ENCODE results near the gene POU6F2.

The POU6F2 gene

GRCh38 chr7:39099146-39099545, 121.4 kb downstream of the POU6F2 start:
- FAIRE-seq (no peak), DNase-seq (ENCODE audit: extremely low spot score, insufficient read length, low read depth) (no peak)

GRCh38 chr7:39100270-39100669, 122.6 kb downstream of the POU6F2 start:
- no peak for FAIRE-seq

GRCh38 chr7:39102234-39102633, 124.5 kb downstream of the POU6F2 start:
- DNase-seq (ENCODE audit: extremely low spot score, insufficient read length, low read depth) (no peak), FAIRE-seq (no peak)

More at GRCh38 chr7:39100270-39100669, 122.6 kb downstream of the POU6F2 start:
- DNase-seq (ENCODE audit: extremely low spot score, insufficient read length, low read depth): no peak

- FAIRE-seq (no peak), DNase-seq (ENCODE audit: extremely low spot score, insufficient read length, low read depth) (no peak)
These were observed 128.0 kb downstream of the POU6F2 start for GRCh38 chr7:39105720-39106119.

GRCh38 chr7:39125846-39126245, 148.1 kb downstream of the POU6F2 start:
- DNase-seq (ENCODE audit: extremely low spot score, insufficient read length, low read depth) (no peak), FAIRE-seq (no peak)

GRCh38 chr7:39127058-39127457, 149.3 kb downstream of the POU6F2 start:
- no peak for FAIRE-seq
- no peak for DNase-seq (ENCODE audit: extremely low spot score, insufficient read length, low read depth)

- DNase-seq (ENCODE audit: extremely low spot score, insufficient read length, low read depth) (no peak), FAIRE-seq (no peak)
These were observed 150.7 kb downstream of the POU6F2 start for GRCh38 chr7:39128287-39128843.

GRCh38 chr7:39130274-39130673, 152.6 kb downstream of the POU6F2 start:
- FAIRE-seq (no peak), DNase-seq (ENCODE audit: extremely low spot score, insufficient read length, low read depth) (no peak)

- FAIRE-seq: no peak
- no peak for DNase-seq (ENCODE audit: extremely low spot score, insufficient read length, low read depth)
These were observed 153.3 kb downstream of the POU6F2 start for GRCh38 chr7:39130857-39131526.

- FAIRE-seq (no peak), DNase-seq (ENCODE audit: extremely low spot score, insufficient read length, low read depth) (no peak)
These were observed 154.6 kb downstream of the POU6F2 start for GRCh38 chr7:39132306-39132705.

- no peak for DNase-seq (ENCODE audit: extremely low spot score, insufficient read length, low read depth)
- FAIRE-seq: no peak
These were observed 155.4 kb downstream of the POU6F2 start for GRCh38 chr7:39133088-39133487.

GRCh38 chr7:39137480-39137879, 159.8 kb downstream of the POU6F2 start:
- DNase-seq (ENCODE audit: extremely low spot score, insufficient read length, low read depth): no peak
- FAIRE-seq: no peak

GRCh38 chr7:39142750-39143149, 165.0 kb downstream of the POU6F2 start:
- DNase-seq (ENCODE audit: extremely low spot score, insufficient read length, low read depth): no peak
- FAIRE-seq: no peak

GRCh38 chr7:39144420-39144819, 166.7 kb downstream of the POU6F2 start:
- no peak for FAIRE-seq
- DNase-seq (ENCODE audit: extremely low spot score, insufficient read length, low read depth): no peak

- DNase-seq (ENCODE audit: extremely low spot score, insufficient read length, low read depth): no peak
These were observed 167.6 kb downstream of the POU6F2 start for GRCh38 chr7:39145283-39145682.

GRCh38 chr7:39145935-39146334, 168.2 kb downstream of the POU6F2 start:
- no peak for FAIRE-seq
- DNase-seq (ENCODE audit: extremely low spot score, insufficient read length, low read depth): no peak

More at GRCh38 chr7:39145283-39145682, 167.6 kb downstream of the POU6F2 start:
- no peak for FAIRE-seq

GRCh38 chr7:39152701-39153100, 175.0 kb downstream of the POU6F2 start:
- DNase-seq (ENCODE audit: extremely low spot score, insufficient read length, low read depth): no peak
- no peak for FAIRE-seq

GRCh38 chr7:39153113-39153512, 175.4 kb downstream of the POU6F2 start:
- FAIRE-seq (no peak), DNase-seq (ENCODE audit: extremely low spot score, insufficient read length, low read depth) (no peak)

GRCh38 chr7:39153647-39154046, 175.9 kb downstream of the POU6F2 start:
- no peak for DNase-seq (ENCODE audit: extremely low spot score, insufficient read length, low read depth)
- FAIRE-seq: no peak

GRCh38 chr7:39154815-39155214, 177.1 kb downstream of the POU6F2 start:
- DNase-seq (ENCODE audit: extremely low spot score, insufficient read length, low read depth) (no peak), FAIRE-seq (no peak)

- FAIRE-seq (no peak), DNase-seq (ENCODE audit: extremely low spot score, insufficient read length, low read depth) (no peak)
These were observed 180.7 kb downstream of the POU6F2 start for GRCh38 chr7:39158367-39158766.

GRCh38 chr7:39161903-39162302, 184.2 kb downstream of the POU6F2 start:
- DNase-seq (ENCODE audit: extremely low spot score, insufficient read length, low read depth) (no peak), FAIRE-seq (no peak)

Data from GM18507 (cell line).